SU-DHL-6 (cell line): ENCODE data around the gene MRPS26.

ENCODE experiments used
- H2AFZ ChIP-seq: fragments of 200-600 bp; sonication (generic); 2 replicates; pipeline ENCODE4 v1.6.1; 2014; ENCODE audit warnings: low read depth, mild to moderate bottlenecking, moderate library complexity, mixed read lengths, antibody characterized with exemption, low read length; ENCODE audit not compliant: severe bottlenecking
- H3F3A ChIP-seq: fragments of 200-600 bp; shearing (Covaris generic); 2 replicates; pipeline ENCODE4 v1.6.0; 2016; ENCODE audit warnings: antibody characterized with exemption, mild to moderate bottlenecking; ENCODE audit not compliant: insufficient read depth
- H3K27ac ChIP-seq: fragments of 200-600 bp; sonication (generic); 2 replicates; pipeline ENCODE4 v1.5.1; 2016; ENCODE audit warnings: low read depth, mild to moderate bottlenecking, low read length, moderate library complexity, mixed read lengths
- H3K27me3 ChIP-seq: fragments of 200-600 bp; sonication (generic), shearing (Covaris generic); 2 replicates; pipeline ENCODE4 v1.6.0; 2014; ENCODE audit warnings: mild to moderate bottlenecking, low read length
- H3K36me3 ChIP-seq: fragments of 200-600 bp; sonication (generic); 2 replicates; pipeline ENCODE4 v1.6.1; 2014; ENCODE audit warnings: mild to moderate bottlenecking, low read length, mixed read lengths
- H3K4me2 ChIP-seq: fragments of 300-600, 200-600 bp; shearing (Covaris generic), sonication (generic); 2 replicates; pipeline ENCODE4 v1.6.0; 2014; ENCODE audit warnings: low read length, low read depth, mild to moderate bottlenecking; ENCODE audit not compliant: poor library complexity, severe bottlenecking
- H3K4me3 ChIP-seq: fragments of 200-600 bp; sonication (generic); 2 replicates; pipeline ENCODE4 v1.5.1; 2014; ENCODE audit warnings: antibody characterized with exemption, low read length, mild to moderate bottlenecking, mixed read lengths; ENCODE audit not compliant: insufficient read depth, poor library complexity, severe bottlenecking
- H3K79me2 ChIP-seq: fragments of 200-600 bp; sonication (generic); 2 replicates; pipeline ENCODE4 v1.6.1; 2014; ENCODE audit warnings: mild to moderate bottlenecking, low read length, moderate library complexity; ENCODE audit not compliant: insufficient read depth
- H3K9ac ChIP-seq: fragments of 200-600 bp; sonication (generic); 2 replicates; pipeline ENCODE4 v1.7.0; 2014; ENCODE audit warnings: mild to moderate bottlenecking, low read length
- H3K9me2 ChIP-seq: fragments of 200-600 bp; sonication (generic); replicated peaks from 2 replicates; pipeline ENCODE4 v1.6.1; 2014; ENCODE audit warnings: low read length; ENCODE audit not compliant: insufficient read depth
- H3K9me3 ChIP-seq: fragments of 200-600 bp; sonication (generic); 2 replicates; pipeline ENCODE4 v1.6.1; 2014; ENCODE audit warnings: low read length, mixed read lengths; ENCODE audit not compliant: insufficient read depth
- H4K20me1 ChIP-seq: fragments of 200-600 bp; sonication (generic); 2 replicates; pipeline ENCODE4 v1.6.1; 2014; ENCODE audit warnings: low read depth, mild to moderate bottlenecking, antibody characterized with exemption, low read length, moderate library complexity, mixed read lengths
- EZH2phosphoT487 ChIP-seq: fragments of 200-600 bp; sonication (generic), shearing (Covaris generic); conservative IDR thresholded peaks from 2 replicates; pipeline ENCODE4 v1.6.1; 2018; ENCODE audit warnings: mild to moderate bottlenecking, antibody characterized with exemption, low read length, moderate library complexity, mixed read lengths
- TF ChIP-seq, protein P1 (sequence below): fragments of 200-600 bp; sonication (generic); IDR thresholded peaks from one replicate; pipeline ENCODE4 v1.5.1; 2017; ENCODE audit warnings: antibody characterized with exemption, mild to moderate bottlenecking, low read length, moderate library complexity; ENCODE audit not compliant: insufficient read depth, poor library complexity, severe bottlenecking

The MRPS26 gene

DNA sequence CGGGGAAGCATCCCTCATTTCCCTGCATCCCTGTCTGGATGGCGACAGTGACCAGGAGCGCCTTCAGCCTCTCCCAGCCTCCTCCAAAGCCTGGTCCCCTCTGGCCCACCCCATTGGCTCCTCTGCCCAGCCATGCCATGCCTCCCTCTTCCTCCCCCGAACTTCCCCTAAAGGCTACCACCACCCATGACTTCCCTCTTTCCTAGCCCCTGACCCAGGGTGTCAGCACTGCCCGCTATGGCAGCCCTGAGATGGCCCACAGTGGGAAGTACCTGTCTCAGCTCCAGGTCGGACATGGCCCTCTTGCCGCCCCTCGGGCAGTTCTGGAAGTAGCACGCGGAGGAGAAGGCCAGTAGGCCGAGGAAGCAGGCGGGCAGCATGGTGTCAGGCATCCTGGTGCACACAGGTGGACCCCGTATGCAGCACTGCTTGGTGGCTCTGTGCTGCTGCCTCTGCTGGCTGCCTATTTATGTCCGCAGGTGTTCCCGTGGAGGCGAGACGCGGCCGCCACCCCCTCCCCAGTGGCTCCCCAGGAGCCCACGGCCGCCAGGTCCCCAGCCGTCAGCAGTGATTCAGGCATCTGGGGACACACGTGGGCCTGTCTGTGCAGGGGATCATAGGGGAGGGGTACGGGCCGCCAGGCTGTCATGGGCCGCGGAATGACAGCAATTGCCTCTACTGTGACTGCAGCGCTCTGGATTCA, 38.6 kb downstream of the MRPS26 start, which contains the start of gene AVP:
Gene AVP, minus strand, starts transcription at position 442 of the 703 bp plus-strand sequence. Its CDS starts 50 bp downstream, at position 392.
- H3K9me3 ChIP-seq: no peaks in the 10 kb centered on the region
- H3K36me3 ChIP-seq: no peaks in the 10 kb centered on the region
- TF ChIP-seq, protein P1, sequence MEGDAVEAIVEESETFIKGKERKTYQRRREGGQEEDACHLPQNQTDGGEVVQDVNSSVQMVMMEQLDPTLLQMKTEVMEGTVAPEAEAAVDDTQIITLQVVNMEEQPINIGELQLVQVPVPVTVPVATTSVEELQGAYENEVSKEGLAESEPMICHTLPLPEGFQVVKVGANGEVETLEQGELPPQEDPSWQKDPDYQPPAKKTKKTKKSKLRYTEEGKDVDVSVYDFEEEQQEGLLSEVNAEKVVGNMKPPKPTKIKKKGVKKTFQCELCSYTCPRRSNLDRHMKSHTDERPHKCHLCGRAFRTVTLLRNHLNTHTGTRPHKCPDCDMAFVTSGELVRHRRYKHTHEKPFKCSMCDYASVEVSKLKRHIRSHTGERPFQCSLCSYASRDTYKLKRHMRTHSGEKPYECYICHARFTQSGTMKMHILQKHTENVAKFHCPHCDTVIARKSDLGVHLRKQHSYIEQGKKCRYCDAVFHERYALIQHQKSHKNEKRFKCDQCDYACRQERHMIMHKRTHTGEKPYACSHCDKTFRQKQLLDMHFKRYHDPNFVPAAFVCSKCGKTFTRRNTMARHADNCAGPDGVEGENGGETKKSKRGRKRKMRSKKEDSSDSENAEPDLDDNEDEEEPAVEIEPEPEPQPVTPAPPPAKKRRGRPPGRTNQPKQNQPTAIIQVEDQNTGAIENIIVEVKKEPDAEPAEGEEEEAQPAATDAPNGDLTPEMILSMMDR: no peak
- TF ChIP-seq EZH2phosphoT487: no peak
- H3K27me3 ChIP-seq: no peaks in the 10 kb centered on the region
- no peak within 1 kb of the TSS for H3K9ac ChIP-seq
- no peaks in the 10 kb centered on the region for H3K79me2 ChIP-seq
- no peak within 1 kb of the TSS for H3K27ac ChIP-seq
- no peak within 1 kb of the TSS for H2AFZ ChIP-seq
- H4K20me1 ChIP-seq: no peaks in the 10 kb centered on the region
- H3K4me3 ChIP-seq: no peak within 1 kb of the TSS
- no peak within 1 kb of the TSS for H3K4me2 ChIP-seq
- H3F3A ChIP-seq: no peaks in the 10 kb centered on the region
- no peaks in the 10 kb centered on the region for H3K9me2 ChIP-seq

DNA sequence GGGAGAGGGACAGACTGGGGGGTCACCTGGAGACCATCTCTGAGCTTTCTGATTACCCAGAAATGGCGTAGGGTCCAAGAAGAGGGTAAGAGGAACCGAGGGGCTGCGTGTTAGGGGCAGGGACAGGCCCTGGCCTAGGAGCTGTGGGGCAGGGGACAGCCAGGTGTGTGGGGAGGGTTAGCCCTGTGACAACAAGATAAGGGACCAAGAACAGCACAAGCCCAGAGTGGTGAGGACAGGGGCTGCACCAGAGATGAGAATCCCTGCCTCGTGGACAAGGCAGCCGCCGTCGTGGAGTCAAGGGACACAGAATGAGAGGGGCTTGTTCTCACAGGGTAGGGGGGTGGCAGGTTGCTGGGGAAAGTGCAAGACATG, 39.1 kb downstream of the MRPS26 start:
- Histone ChIP-seq H3K27ac (no peak overlapping the region), H3K79me2 (no peaks in the 10 kb centered on the region), H4K20me1 (no peaks in the 10 kb centered on the region), H3F3A (no peaks in the 10 kb centered on the region), H2AFZ (no peak overlapping the region), H3K4me3 (no peak overlapping the region), H3K9me2 (no peaks in the 10 kb centered on the region), H3K9me3 (no peaks in the 10 kb centered on the region), H3K9ac (no peak overlapping the region), H3K4me2 (no peak overlapping the region), H3K27me3 (no peaks in the 10 kb centered on the region), H3K36me3 (no peaks in the 10 kb centered on the region)
- TF ChIP-seq, protein P1: no peak
- TF ChIP-seq EZH2phosphoT487: no peak

DNA sequence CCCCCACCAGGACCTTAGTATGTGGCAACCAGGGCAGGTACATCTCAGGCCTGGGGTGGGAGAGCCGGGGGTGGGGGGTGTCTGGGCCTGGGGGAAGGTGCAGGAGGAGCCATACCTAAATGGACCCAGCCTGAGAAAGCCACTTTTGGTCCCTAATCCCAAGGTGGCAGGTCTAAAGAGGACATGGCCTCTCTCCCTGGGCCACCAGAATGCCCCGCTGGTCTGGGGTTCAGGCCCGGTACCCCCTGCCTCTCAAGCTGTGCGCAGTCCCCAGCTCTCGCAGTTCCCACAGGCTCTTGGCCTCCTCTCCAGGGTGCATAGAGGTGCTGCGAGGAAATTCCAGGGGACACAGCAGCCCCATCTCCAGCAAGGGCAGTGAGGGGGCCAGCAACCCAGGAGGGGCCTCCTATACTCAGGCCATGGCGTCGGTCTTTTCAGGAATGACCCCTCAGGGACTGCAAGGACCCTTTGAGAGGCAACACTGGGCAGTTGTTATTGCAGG, 39.8 kb downstream of the MRPS26 start:
- no peak overlapping the region for H2AFZ ChIP-seq
- no peaks in the 10 kb centered on the region for H4K20me1 ChIP-seq
- no peak overlapping the region for H3K4me2 ChIP-seq
- no peak overlapping the region for H3K9ac ChIP-seq
- H3K9me2 ChIP-seq: no peaks in the 10 kb centered on the region
- H3K79me2 ChIP-seq: no peaks in the 10 kb centered on the region
- no peak overlapping the region for H3K27ac ChIP-seq
- H3K4me3 ChIP-seq: no peak overlapping the region
- no peaks in the 10 kb centered on the region for H3K27me3 ChIP-seq
- H3F3A ChIP-seq: no peaks in the 10 kb centered on the region
- no peaks in the 10 kb centered on the region for H3K9me3 ChIP-seq
- no peak for TF ChIP-seq EZH2phosphoT487
- TF ChIP-seq, protein P1: no peak
- no peaks in the 10 kb centered on the region for H3K36me3 ChIP-seq
